Skeletal muscle tissue (tissue), 4 donors: ENCODE data around the gene ZNF775. TPM values are rescaled to one million over a fixed set of nuclear protein-coding genes. Genes with fewer than 3 reads are reported as not detected.

ENCODE experiments used
- H3K27ac ChIP-seq: one replicate; pipeline ENCODE4 v1.7.0; 2013; ENCODE audit warnings: mild to moderate bottlenecking, low read depth, low read length, inconsistent platforms
- H3K27me3 ChIP-seq, 3 donors: one replicate each; pipeline ENCODE4 v1.7.0; 2013; ENCODE audit warnings: low read length in 3 of 3; ENCODE audit not compliant: control insufficient read depth in 3 of 3, insufficient read depth in 3 of 3
- H3K36me3 ChIP-seq, 3 donors: one replicate each; pipeline ENCODE4 v1.7.0; 2013; ENCODE audit warnings: low read length in 3 of 3; ENCODE audit not compliant: control insufficient read depth in 3 of 3, insufficient read depth in 3 of 3
- H3K4me1 ChIP-seq, 3 donors: one replicate each; pipeline ENCODE4 v1.7.0; 2013; ENCODE audit warnings: low read length in 3 of 3, mild to moderate bottlenecking in 3 of 3; ENCODE audit not compliant: control insufficient read depth in 3 of 3, insufficient read depth in 3 of 3
- H3K4me3 ChIP-seq, 3 donors: one replicate each; pipeline ENCODE4 v1.7.0; 2013; ENCODE audit warnings: low read length in 3 of 3
- H3K9ac ChIP-seq, 3 donors: one replicate each; pipeline ENCODE4 v1.7.0; 2013; ENCODE audit warnings: low read length in 3 of 3, mild to moderate bottlenecking in 3 of 3, moderate library complexity in 2 of 3, low read depth in 1 of 3
- H3K9me3 ChIP-seq, 3 donors: one replicate each; pipeline ENCODE4 v1.7.0; 2013; ENCODE audit warnings: low read length in 3 of 3; ENCODE audit not compliant: control insufficient read depth in 3 of 3
- total RNA-seq: library from RNA; depleted of rRNA; stranded (reverse); fragments of >200 nt; gene quantifications from one replicate; pipeline ENCODE4 v1.2.3, GENCODE V29; 2014
- donor health status: Osteomylitis.

ZNF775 gene
- total RNA-seq, 1 donor from 2014 or later, result 6.8 TPM

DNA sequence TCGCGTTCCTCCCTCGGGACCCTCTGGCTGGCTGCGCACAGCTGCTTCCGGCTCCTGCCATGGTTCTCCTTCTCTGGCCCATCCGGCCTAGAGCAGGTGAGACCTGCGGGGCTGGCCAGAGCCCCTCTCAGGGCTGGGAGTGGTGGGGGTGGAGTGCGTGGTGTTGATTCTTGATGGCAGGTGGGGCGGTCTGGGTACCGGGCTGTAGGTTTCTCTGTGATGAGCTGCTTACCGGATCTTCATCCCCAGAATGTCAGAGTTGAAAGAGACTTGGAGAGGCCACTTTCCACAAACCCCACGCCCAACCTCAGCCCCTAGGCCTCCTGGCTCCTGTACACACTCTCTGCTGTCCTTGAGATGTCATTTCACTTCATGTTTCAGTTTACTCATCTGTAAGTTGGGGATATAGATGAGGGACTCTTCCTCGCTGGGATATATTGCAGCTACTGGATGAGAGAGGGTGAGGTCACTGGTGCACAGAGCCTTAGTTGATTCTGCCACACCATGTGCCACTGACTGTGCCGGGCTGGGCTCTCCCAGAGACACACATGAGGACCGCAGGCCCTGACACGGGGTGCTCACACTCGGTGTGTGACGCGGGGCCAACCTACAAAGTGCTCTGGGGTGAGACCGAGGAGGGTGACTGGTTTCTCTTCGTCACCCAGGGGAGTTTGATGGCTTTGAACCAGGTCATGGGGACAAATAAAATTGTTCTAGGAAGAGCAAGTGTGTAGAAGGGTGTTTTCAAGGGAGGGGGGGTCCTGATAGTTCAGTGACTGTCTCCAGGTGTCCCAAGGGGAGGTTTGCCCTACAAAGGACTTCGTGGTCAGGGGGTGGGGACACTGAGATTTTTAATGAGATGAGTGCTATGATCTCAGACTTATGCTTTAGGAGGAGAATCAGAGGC lies 29.5 kb downstream of the ZNF775 start:
- Histone ChIP-seq H3K36me3 (peaks cover 0 to 5% (median 0%) of the 10 kb centered on the region in 3 donors), H3K27ac (no peak overlapping the region), H3K4me1 (peaks cover 11 to 18% (median 16%) of the 10 kb centered on the region in 3 donors), H3K27me3 (no peaks in the 10 kb centered on the region), H3K9me3 (no peaks in the 10 kb centered on the region), H3K4me3 (no peak overlapping the region), H3K9ac (no peak overlapping the region)

DNA sequence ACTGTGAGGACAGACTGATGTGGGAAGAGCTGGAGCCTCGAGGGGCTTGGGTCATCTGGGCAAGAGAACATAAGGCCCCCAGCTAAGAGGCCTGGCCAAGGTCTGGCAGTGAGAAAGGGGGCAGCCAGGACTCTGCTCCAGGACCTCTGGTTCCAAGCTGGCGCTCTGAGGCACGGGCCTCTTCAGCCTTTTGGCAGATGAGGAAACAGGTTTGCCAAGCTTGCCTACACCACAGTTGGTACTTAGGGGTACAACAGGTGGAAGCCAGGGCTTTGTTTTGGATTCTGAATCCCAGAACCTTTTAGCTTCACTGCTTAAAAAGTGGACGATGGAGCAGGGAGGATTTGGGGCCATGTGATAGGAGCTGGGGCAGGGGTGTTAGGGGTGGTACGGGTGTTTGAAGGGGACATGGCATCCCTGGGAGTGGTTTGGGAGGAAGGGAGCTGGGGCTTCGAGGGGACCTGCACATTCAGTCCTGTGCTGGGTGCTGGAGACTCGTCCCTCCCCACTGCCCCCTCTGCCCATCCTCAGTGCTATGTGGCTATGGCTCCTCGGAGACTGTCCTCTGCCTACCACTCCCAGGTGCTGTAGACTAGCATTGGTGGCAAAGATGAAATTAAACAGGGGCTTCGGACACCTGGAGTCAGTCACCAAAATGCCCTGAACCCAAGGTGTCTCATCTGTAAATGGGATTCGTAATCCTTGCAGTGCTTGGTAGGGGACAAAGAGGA lies 30.3 kb downstream of the ZNF775 start:
- H3K36me3 ChIP-seq, result peaks cover 0 to 5% (median 0%) of the 10 kb centered on the region in 3 donors
- H3K9ac ChIP-seq, result no peak overlapping the region
- H3K9me3 ChIP-seq, result no peaks in the 10 kb centered on the region
- H3K4me3 ChIP-seq, result no peak overlapping the region
- no peak overlapping the region for H3K27ac ChIP-seq
- peaks cover 6 to 12% (median 10%) of the 10 kb centered on the region in 3 donors for H3K4me1 ChIP-seq
- H3K27me3 ChIP-seq, result no peaks in the 10 kb centered on the region

DNA sequence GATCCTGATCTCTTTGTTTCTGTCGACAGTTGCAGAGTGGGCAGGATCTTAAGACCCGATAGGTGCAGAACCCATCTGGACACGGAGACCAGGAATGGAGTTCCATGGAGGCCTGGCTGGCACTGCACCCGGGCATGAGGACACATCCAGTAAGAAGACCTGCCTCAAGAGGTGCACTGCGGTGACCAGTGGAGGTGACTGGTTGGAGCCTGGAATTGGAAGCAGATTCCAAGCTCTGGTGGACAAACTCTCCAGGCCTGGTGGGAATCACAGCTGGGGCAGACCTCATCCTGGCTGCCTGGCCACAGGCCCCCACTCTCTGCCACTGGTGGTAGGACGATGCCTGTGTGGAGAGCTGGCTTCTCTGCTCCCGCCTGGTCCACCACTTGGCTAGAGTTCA lies 31.0 kb downstream of the ZNF775 start:
- Histone ChIP-seq H3K36me3 (peaks cover 0 to 5% (median 0%) of the 10 kb centered on the region in 3 donors), H3K27ac (no peak overlapping the region), H3K27me3 (no peaks in the 10 kb centered on the region), H3K4me1 (peaks cover 4 to 11% (median 9%) of the 10 kb centered on the region in 3 donors), H3K9ac (no peak overlapping the region), H3K4me3 (no peak overlapping the region), H3K9me3 (no peaks in the 10 kb centered on the region)

DNA sequence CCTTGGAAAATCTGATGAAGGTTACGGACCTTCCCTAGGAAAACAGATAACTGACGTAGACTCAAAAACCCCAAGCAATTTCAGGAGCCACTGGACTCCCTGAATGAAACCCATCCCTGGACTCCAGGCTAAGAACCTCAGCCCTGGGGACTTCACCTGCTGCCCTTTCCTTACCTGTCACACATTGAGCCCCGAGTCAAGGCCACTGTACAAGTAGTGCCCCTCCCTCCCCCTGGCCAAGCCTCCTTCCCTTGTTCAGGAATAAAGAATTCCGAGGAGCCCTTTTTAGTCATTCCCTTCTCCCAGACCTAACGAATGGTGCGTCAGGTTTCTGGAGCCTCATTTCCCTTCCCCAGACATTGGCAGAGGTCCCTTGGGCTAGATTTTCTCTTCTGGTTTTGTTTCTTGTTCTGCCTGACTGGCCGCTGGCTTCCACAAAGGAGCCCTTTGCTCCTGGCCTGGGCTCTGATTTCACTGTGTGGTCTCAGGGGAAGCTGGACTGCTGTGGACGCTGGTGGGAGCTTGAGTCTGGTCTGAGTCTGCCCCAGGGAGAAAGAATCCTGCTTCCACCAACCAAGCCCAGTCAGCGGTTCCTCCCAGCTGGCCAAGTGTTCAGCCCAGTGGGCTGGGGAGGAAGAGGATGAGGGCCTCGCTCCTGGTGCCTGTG lies 31.7 kb downstream of the ZNF775 start:
- Histone ChIP-seq H3K27ac (no peak overlapping the region), H3K9ac (no peak overlapping the region), H3K4me3 (no peak overlapping the region), H3K4me1 (peaks cover 3 to 9% (median 9%) of the 10 kb centered on the region in 3 donors), H3K27me3 (no peaks in the 10 kb centered on the region), H3K9me3 (no peaks in the 10 kb centered on the region), H3K36me3 (peaks cover 0 to 5% (median 0%) of the 10 kb centered on the region in 3 donors)

DNA sequence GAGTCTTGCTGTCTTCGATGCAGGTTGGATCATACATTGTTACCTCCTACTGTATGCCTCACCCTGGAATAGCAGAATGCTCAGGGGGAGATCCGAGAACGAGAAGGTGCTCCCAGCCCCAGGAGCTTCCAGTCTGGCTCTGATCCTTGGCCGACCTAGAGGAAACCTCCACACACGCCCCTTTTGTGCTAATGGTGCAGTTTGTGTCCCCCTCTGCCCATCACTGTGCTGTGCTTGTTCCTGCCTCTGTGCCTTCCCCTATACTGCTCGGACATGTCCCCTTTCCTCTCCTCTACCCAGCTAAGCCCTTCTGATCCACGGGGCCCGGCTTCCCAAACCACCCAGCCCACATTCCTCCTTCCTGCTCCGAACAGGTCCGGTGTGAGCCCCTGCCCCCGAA lies 32.5 kb downstream of the ZNF775 start:
- Histone ChIP-seq H3K4me1 (peaks cover 0 to 1% (median under 1%) of the 10 kb centered on the region in 3 donors), H3K27ac (no peak overlapping the region), H3K4me3 (no peak overlapping the region), H3K36me3 (peaks cover 0 to 5% (median 0%) of the 10 kb centered on the region in 3 donors), H3K9ac (no peak overlapping the region), H3K9me3 (no peaks in the 10 kb centered on the region), H3K27me3 (no peaks in the 10 kb centered on the region)

DNA sequence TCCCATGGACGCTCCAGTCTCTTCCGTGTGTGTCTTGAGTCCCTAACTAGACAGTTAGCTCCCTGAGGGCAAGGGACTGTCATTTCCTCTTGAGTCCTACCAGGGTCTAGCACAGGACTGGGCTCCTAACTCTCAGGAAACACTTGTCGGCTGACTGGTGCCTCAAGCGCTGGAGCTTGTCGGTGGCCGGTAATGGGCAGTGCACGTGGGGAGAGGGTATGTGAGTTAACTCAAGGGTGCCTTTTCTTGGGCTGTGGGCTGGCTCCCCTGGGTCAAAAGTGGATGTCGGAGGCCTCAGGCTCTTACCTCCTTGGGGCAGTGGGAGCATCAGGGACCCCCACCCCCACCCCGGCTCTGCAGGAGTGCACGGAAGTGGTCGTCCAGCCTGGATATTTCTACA lies 32.9 kb downstream of the ZNF775 start:
- no peak overlapping the region for H3K4me3 ChIP-seq
- no peak overlapping the region for H3K27ac ChIP-seq
- no peak overlapping the region for H3K9ac ChIP-seq
- no peaks in the 10 kb centered on the region for H3K4me1 ChIP-seq
- no peaks in the 10 kb centered on the region for H3K9me3 ChIP-seq
- H3K27me3 ChIP-seq, result no peaks in the 10 kb centered on the region
- H3K36me3 ChIP-seq, result peaks cover 0 to 5% (median 0%) of the 10 kb centered on the region in 3 donors

DNA sequence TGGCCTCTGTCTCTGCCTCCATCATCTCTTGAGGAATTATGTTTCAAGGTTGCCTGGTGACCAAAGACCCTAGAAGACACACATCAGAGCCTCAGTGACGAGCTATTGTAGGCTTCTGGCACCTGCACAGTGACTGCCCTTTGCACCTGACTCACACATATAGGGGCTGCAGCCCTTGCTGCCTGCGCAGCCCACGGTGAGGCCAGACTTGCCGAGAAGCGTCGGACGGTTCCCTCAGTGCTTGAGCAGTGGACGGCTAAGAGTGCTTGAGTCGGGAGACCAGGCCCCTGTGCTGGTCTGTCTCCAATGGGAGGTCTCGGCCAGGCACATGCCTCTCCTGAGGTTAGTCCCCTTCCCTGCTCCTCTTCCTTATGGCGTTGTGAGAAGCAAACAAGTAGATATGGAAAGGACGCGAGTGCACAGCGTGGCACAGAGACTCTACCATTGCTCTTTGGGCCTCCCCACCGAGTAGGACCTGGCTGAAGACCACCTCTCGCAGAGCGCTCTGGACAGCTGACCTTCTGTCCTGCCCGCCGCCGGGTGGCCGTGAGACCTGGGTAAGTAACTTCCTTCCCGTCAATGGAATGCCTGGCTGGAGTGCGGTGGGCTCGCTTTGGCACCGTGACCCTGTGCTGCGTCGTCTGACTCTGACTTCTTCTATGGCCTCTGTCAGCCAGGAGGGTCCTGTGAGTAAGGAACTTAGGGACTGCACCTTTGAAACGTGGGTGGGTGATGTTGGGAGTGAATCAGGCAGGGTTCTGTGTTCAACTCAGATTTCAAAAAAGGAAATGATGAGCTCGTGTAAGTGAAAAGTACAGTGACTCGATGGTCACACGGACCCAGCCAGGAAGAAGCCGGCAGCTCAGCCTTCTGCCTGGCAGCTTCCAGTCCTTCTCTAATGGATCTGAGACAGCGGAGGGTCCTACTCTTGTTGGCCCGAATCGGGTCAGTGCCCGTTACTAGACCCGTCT lies 33.7 kb downstream of the ZNF775 start:
- H3K9ac ChIP-seq, result no peak overlapping the region
- H3K4me1 ChIP-seq, result no peaks in the 10 kb centered on the region
- no peaks in the 10 kb centered on the region for H3K9me3 ChIP-seq
- no peak overlapping the region for H3K27ac ChIP-seq
- no peaks in the 10 kb centered on the region for H3K27me3 ChIP-seq
- no peak overlapping the region for H3K4me3 ChIP-seq
- H3K36me3 ChIP-seq, result peaks cover 0 to 5% (median 0%) of the 10 kb centered on the region in 3 donors

DNA sequence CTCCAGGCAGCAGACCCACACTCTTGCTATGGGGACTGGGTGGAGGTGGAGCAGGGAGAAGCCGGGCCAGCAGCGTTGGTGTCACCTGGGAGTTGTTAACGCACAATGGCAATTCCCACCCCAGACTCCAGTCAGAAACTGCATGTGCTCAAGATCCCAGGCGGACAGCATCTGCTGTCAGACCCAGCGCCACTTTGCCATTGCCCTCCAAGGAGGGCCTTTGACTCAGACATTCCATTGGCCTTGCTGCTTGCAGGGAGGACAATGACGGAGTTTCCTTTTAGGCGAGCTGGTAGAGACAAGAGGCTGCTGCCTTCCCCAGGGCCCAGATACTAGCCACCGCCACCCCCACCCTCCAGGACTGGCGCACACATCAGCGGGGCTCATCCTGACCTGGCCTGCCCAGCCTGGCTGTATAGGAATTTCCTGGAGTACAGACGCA lies 34.5 kb downstream of the ZNF775 start:
- H3K9me3 ChIP-seq, result no peaks in the 10 kb centered on the region
- H3K27ac ChIP-seq, result no peak overlapping the region
- no peaks in the 10 kb centered on the region for H3K4me1 ChIP-seq
- H3K27me3 ChIP-seq, result no peaks in the 10 kb centered on the region
- no peak overlapping the region for H3K9ac ChIP-seq
- peaks cover 0 to 5% (median 0%) of the 10 kb centered on the region in 3 donors for H3K36me3 ChIP-seq
- no peak overlapping the region for H3K4me3 ChIP-seq
